Colon (tissue), 2 donors: ENCODE data around the gene SLC13A3.

Source experiments
- FAIRE-seq: peaks from 2 replicates; lab custom pipeline; 2012; peaks lifted over from hg19 to GRCh38; lab: Jason Lieb, UNC
- donor health status: control.
- donor health status: control.

The SLC13A3 gene

DNA sequence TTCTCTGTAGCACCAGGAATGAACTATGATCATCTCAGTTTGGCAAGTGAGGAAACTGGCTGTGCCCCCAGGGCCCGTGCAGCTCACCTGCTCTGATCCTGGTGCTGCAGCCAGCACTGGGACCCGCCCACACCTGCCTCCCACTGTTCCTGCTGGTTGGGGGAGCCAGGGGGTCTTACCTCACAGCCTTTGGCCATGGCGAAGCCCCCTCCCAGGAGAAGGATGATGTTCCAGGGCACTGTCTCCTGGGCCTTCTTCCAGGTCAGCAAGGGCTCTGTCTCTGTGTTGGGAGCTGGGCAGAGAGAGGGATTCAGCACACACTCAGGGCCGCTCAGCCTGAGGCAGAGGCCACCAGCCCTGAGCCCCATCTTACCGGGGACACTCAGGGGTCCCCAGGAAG lies 75.9 kb downstream of the SLC13A3 start:
- FAIRE-seq: no peak

DNA sequence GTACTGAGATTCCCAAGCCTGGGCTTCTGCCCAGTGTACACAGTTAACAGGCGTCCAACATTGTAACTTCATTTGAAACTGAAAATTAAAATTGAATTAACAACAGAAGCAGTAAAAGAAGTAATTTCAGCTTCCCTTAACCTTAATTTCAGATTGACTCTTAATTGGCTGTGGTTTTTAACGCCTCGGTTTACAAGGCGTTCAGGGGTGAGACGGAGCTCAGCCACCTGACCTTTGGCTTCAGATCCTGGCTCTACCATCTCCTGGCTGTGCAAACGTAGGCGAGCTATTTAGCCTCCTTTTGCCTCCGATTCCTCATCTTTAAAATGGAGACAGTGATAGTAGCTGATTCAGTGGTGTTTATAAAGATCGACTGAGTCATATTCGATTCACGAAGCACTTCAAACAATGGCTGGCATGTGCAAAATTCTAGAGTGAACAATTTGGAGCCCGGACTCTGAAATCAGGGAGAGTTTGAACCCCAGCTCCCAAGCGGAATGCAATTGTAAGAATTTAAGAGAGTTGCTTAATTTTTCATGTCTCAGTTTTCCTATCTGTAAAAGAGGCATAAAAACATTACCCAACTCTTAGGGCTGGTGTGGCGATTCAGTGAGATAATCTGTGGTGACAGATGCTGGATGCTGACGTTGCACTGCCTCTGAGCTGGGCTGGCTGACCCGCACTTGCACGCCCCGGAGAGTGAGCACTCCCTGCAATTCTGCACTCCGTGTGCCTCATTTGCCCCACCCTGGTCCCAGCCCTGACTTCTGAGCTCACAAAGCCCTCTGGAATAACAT lies 77.3 kb downstream of the SLC13A3 start:
- FAIRE-seq: no peak

DNA sequence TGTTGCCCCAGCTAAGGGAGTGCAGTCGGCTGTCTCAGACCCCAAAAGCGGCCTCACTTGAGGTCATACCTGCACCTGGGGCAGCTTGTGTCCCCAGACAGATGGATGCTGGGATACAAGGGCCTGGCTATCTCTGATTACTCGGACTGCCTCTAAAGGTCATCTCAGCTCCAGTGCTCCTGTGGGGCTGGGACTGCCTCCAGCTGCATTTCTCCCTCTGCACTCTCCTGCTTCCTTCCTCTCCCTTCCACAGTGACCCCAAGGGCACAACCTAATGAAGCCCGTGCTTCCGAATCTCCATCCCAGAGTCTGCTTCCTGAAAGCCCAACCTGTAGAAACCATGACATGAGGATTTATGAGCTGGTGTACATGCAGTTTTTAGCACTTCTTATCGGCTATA lies 78.0 kb downstream of the SLC13A3 start:
- FAIRE-seq: no peak

- FAIRE-seq: no peak
Measured at GRCh38 chr20:46572790-46573189, 78.5 kb downstream of the SLC13A3 start.

DNA sequence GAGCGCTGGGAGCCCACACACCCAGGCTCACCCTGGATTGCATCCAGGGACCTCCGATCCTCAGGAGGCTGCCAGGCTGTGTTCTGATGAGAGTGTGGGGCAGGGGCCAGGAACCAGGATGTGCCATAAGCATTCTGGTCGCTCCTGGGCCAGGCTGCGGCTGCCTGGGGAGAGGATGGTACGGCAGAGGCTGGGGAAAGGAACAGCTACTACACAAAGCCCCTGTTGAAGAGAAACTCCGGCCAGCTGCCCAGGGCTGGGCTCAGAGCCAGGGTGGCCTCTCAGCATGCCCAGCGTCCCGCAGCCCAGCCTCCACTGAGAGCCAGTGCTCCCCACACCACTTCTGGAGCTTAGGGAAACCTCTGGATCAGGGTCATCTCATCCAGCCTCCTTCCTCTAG lies 79.1 kb downstream of the SLC13A3 start:
- no peak for FAIRE-seq

- no peak for FAIRE-seq
Measured at GRCh38 chr20:46571418-46571817, 79.8 kb downstream of the SLC13A3 start.

GRCh38 chr20:46570956-46571355 lies 80.3 kb downstream of the SLC13A3 start:
- no peak for FAIRE-seq

GRCh38 chr20:46569961-46570360 lies 81.3 kb downstream of the SLC13A3 start:
- no peak for FAIRE-seq

- no peak for FAIRE-seq
Measured at GRCh38 chr20:46568570-46569129, 82.6 kb downstream of the SLC13A3 start.

DNA sequence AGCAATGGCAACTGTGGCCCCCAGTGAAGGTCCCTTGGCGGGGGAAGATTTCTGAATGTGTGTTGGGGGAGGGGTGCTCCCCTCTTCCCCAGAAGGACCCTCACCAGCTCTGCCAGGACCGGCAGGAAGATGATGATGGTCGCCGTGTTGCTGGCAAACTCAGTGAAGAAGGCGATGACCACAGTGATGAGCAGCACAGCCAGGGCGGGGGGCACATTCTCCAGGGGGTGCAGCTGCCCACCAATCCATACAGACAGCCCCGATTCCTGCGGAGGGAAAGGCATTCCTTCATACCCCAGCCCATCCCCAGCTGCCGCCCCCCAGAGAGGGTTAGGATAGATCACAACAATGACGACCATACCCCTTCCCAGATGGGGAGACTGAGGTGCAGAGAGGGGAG lies 85.1 kb downstream of the SLC13A3 start:
- FAIRE-seq: no peak

- FAIRE-seq: no peak
Measured at GRCh38 chr20:46564241-46564957, 86.9 kb downstream of the SLC13A3 start.

DNA sequence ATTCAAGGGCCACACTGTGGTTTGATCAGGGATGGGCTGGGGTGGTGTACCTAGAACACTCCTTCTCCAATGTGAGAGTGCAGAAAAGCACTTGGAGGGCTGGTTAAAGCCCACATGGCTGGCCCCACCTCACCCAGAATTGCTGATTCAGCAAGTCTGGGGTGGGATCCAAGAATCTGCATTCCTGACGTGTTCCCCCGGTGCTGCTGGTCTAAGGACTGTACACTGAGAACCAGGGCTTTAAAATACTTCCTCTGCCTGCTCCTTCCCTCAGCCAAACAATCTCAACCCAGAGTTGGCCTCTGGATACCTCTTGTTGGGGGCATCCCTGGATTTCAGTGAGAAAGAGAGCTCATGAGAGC lies 87.4 kb downstream of the SLC13A3 start:
- FAIRE-seq: no peak

DNA sequence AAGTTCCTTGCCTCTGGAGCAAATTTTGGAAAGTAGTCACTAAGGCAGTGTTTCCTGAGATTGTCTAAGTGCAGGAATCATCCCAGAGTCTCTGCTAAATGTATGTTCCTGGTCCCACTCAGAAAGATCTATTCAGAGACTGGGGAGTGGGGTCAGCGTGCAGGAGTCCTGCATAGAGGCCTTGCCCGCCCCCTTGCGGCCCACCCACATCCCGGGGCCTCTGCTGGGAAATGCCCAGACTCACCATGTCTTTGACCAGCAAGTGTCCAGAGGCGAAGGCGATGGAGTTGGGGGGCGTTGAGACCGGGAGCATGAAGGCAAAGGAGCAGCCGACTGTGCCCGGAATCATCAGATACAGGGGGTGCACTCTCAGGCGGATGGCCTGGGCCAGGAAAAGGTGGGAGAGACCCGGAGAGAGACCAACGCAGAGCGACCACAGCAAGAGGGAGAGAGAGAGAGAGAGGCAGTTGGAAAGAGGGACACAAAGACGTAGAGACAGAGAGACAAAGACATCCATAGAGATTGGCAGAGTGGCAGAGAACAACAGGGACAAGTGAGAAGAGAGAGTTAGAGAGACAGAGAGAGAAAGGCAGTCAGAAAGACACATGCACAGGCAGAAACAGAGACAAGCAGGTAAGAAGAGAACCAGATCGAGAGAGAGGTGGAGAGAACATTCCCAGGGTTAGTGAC lies 87.9 kb downstream of the SLC13A3 start:
- FAIRE-seq: no peak

DNA sequence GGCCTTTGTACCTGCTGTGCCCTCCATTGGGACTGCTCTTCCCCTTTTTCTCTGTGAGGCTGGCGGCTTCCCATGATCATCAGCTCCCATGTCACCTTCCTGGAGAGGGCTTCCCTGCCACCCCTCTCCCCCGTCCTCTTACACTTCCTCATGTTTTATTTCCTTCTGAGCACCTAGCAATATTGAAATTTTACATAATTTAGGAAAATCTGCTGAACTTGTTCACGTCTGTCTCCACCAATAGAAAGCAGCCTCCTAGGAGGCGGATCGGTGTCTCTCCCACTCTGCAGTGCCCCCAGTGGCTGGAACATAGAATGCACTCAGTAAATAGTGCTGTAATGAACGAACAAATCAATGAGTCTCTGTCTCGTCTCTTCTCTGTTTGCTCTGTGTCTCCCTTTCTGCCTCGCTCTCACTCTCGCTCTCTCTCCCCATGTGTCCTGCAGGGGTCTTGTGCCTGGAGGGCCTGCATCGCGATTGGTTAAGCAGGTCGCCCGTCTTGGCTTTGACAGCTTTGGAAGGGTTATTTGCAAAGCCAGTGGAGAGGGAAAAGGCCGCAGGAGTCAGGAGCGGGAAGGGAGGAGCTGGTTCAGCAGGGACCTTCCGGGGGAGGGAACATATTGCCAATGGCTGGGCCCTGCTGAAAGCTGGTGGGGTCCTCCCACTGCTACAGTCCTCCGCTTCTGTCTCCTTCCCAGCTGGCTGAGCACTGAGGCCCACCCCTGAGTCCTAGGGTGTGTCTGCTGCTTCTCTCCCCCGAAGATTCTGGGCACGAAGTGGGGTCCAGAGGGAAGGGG lies 88.7 kb downstream of the SLC13A3 start:
- FAIRE-seq: no peak

- no peak for FAIRE-seq
Measured at GRCh38 chr20:46562009-46562372, 89.3 kb downstream of the SLC13A3 start.

DNA sequence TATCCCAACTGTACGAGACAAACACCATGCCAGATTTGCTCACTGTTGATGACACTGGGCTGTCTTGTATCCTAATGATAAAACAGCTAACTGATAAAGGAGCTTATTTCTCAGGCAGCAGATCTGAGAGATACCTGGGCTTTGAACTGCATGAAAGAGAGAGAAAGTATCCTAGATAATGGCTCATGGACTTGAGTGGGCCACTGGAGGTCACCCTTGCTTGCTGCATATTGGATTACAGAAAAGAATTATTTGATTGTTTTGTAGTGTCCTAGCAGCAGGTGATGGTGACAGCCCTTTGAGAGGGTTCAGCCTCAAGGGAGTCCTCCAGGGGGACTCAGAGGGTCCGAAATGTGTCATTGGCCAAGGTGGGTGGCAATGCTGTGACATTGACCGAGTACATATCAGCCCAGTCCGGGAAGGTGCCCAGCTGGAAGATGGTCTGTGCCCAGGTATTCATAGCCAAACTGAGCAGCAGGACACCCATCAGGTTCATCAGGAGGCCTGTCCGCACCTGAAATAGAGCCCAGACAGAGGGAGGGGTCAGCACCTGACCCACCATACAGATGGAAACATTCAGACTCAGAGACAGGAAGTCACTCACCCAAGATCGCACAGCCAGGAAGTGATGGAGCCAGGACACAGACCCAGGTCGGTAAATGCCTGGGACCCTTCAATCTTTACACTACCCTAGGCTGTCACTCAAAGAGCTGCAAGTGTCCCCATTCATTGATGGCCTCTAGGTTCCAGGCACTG lies 91.4 kb downstream of the SLC13A3 start:
- no peak for FAIRE-seq

DNA sequence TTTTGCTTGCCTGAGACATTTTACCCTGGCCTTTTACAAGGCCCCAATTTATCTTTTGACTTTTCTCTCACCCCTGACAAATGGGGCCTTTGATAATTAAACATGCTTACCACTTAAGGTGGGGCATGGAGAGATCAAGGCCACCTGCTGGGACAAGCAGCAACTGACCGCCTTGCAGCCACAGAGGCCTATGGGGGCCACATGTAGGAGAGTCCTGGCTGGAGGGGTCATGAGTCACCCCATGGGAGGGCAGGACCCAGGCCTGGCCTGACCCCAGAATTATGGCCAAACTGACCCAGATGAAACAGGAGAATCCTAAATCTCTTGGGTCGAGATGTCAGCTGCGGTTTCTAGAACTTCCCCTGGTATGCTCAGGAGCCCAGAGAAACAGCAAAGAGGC lies 92.3 kb downstream of the SLC13A3 start:
- FAIRE-seq: no peak

DNA sequence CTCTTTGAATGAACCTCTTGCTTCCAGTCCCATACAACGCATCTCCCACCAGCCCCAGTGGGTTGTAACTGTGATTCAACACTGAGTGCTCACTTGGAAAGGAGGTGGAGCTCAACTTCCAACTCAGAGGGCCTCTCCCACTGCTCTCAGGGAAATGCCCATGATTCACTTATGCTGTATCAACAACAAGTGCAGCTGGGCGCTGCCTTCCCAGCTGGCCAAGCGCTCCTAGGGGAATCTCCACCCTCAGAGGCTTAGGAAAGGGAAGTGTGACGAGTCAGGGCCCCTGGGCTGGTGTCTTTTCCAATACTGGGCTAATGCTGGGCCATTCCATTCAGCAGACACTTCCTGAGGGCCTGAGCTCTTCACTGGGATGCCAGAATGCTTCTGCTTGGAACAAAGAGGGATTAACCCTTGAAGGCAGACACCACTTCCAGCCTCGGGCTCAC lies 92.7 kb downstream of the SLC13A3 start:
- FAIRE-seq: no peak

DNA sequence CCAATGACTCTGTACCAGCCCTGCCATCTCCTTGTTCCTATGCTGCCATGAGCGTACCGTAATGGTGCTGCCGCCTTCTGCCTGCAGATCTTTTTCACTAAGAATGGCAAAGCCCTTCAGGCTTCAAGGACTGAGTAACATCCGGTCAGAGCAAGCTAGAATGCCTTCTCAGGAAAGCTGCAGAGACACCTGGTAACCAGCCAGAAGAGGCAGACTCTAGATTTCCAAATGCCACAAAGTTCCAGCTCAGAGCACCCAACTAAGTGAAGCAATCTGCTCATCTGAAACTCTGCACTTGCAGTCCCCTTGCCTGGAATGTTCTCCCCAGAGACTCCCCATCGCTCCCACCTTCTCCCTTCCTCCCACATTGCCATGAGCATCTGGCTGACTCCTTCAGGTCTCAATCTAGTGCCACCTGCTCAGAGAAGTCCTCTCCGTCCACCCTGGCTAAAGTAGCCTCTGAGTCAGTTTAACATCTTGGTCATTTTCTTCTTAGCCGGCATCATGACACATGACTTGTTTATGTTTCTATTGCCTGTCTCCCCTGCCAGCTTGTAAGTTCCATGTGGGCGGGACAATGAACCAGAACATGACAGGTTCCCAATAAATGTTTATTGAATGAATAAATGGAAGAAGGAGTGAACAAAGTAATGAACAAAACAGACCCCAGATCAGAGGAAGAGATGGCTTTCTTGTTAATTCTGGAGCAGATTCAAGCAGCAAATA lies 93.9 kb downstream of the SLC13A3 start:
- no peak for FAIRE-seq

GRCh38 chr20:46555370-46555956 lies 95.8 kb downstream of the SLC13A3 start:
- FAIRE-seq: no peak
